Inflammatory macrophage treated with lipopolysaccharide for 4 hours (primary cell): ENCODE measurements around the gene NME7.
"Not testable (repeated sequence)": the region's sequence is repeated elsewhere in the genome, so short reads cannot be mapped to it uniquely, and the experiment has no call there.

ENCODE experiments used
- DNase-seq: peaks from one replicate; pipeline ENCODE4 v3.0.0-alpha.2; 2020

NME7 gene

DNA sequence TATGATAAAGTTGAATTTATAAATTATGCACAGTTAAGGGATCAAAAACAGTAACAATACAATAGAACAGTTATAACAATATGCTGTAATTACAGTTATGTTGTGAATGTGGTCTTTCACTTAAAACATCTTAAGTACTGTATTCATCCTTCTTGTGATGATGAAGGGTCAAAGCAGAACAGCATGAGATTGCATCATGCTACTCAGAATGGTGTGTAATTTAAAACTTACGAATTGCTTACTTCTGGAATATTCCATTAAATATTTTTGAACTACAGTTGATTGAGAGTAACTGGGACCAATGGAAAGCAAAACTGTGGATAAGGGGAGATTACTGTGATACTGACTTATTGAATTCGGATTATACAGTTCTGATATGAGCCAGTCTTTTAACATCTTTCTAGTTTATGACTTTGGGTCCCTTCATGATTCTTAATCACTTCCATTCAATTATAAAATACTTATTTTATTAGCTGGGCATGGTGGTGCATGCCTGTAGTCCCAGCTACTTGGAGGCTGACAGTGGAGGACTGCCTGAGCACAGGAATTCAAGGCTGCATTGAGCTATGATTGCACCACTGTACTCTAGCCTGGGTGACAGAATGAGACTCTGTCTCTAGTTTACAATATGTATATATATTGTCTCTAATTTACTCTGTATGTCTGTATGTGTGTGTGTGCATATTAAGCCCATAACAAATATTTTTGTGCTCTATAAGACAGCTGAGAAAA is 217.9 kb downstream of the NME7 start:
- DNase-seq: no peak

- no peak for DNase-seq
Observed at GRCh38 chr1:169148472-169149252, 218.9 kb downstream of the NME7 start.

GRCh38 chr1:169146576-169147214 is 220.9 kb downstream of the NME7 start:
- no peak for DNase-seq

DNA sequence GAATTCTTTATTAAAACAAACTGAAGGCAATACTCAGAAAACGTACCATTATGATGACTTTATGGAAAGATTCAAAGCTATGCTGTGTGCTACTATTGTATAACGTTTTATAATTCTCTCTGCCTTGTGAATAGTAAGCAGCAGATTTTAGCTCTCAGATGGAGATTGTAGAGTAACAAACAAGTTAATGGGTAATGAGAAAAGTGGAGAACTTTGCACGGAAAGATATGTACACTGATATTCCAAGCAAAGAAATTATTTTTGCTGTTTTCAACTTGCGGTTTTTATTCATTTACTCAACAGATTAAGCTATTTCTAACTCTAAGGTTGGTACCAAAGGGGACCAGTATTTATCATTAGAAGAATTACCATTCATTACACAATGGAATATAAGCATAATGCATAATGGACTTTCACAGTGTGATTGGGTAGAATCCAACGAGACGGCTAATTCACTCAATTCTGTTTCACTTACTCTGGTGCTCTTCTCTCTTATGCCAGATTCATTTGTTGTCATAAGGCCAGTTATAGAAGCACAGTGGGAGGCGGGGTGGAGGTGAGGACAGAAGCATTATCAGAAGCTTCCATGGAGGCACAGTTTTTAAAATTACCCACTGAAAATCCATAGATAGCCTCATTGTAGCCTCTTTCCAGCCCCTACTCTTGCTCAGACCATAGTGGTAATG is 222.5 kb downstream of the NME7 start:
- no peak for DNase-seq

DNA sequence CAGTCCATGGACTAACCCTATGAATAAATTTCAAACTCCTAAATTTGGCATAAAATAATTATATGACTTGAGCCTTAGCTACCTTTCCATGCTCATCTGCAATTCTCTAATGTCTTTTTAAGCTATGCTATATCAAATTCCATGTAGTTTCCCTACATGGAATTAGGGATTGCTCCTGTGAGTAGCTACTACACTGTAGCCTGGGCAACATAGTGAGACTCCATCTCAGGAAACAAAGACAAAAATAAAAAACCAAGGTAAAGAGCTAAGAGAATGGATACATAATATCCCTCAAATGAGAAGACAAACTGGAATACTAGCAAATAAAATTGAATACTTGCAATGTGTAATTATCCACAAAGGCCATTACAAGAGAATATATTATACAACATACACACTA is 223.6 kb downstream of the NME7 start:
- DNase-seq: no peak

GRCh38 chr1:169143346-169143745 is 224.3 kb downstream of the NME7 start:
- no peak for DNase-seq

GRCh38 chr1:169142129-169142528 is 225.5 kb downstream of the NME7 start:
- no peak for DNase-seq

GRCh38 chr1:169141356-169141755 is 226.2 kb downstream of the NME7 start:
- no peak for DNase-seq

DNA sequence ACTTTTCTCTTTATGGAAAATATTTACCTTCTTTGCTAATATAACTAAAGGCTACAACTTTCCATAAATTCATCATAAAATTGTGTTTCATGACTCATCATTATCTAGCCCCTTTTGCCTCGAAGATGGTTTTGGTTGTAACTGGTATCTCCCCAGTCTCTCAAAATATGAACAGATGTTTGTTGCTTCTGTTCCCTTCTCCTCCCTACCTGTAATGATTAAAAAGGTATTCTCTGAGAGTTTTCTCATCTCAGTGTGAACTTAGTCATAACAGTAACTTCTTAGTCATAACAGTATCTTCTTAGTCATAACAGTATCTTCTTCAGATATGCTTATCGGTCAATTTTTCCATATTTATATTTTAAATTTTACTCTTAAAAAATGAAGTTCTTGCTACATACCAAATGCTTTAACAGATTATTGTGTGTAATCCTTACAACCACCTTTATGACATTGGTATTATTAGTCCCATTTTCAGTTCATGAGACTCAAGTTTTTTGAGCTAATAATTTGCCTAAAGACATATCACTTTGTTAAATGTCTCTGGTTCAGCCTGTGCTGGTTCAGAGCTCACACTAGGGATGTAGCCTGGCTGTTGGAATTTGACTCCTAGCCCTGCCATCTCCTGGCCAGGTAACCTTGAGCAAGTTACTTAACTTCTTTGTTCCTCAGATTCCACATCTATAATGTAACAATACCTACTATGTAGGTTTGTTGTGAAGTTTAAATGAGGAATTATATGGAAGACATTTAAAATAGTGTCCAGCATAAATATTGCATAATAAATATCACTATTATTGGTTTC is 228.5 kb downstream of the NME7 start:
- no peak for DNase-seq

GRCh38 chr1:169137357-169137756 is 230.2 kb downstream of the NME7 start:
- DNase-seq: no peak

DNA sequence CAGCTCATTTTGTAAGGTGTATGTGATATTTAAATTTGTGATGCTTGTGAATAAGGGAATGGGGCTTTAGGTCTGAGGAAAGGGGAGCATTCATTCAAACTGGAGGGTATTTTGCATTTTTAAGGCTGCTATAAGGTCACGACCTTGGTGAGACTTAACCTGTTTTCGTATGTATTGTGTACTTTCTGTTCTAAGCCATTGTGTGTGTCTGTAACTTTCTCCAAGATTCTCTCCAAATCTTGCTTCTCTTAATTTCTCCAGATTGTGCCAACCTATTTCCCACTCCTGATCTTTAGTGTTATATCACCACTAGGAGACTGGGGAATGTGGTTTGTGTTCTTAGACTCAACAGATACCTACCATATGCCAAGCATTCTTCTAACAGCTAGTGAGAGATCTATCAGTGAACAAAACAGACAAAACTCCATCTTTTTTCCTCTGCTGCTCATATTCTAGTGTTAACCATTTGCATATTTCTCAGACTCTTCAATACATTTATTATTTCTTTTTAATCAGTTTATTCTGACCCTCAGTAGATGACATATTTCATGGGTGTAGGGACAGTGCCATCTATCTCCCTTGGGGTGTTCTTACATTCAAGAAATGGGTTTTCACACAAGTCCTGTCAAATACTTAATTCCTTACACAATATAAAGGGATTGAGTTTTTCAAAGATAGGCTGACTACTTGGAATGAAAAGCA is 233.6 kb downstream of the NME7 start:
- no peak for DNase-seq

DNA sequence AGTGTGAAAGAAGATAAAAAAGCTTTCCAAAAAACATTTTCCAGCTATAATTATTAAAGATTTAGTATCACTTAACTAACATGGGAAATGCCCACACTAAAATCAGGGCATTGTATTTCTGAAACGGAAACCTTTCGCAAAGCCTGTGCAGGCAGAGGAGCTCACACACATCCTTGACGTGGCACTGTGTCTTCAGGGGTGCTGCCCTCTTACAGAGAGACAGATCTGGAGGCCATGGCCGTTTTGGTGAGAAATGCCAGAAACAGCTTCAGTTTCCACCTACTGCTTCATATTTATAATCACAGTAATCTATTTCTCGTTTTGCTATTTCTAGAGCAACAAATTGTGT is 234.4 kb downstream of the NME7 start:
- DNase-seq: no peak

DNA sequence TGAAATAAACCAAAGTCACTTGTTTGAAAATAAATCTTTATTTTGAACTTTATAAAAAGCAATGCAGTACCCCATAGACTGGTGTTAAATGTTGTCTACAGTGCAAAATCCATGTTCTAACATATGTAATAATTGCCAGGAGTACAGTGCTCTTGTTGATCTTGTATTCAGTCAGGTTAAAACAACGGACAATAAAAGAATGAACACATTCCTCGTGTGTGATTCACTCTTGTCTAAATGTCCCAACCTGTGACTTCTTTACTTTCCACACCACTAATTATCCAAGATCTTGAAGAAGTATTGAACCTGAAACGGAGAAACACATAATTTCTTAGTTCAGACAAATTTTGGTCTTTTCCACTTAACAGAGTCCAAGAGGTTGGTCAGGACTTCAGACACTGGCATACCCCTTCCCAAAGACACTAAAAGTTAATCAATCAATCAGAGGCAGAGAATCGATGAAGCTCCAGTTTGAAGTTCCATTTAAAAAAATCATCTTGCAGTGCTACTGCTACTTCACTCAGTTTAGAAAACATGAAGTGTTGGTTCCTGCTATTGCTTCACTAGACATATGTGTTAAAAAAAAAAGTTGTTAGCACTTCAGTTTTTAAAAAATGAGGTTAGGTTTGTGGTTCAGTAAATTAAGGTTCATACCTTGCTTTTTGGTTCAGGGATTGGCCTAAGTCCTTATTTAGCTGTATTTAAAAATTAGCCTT is 234.9 kb downstream of the NME7 start:
- DNase-seq: no peak

- no peak for DNase-seq
Observed at GRCh38 chr1:169130683-169131082, 236.9 kb downstream of the NME7 start.

DNA sequence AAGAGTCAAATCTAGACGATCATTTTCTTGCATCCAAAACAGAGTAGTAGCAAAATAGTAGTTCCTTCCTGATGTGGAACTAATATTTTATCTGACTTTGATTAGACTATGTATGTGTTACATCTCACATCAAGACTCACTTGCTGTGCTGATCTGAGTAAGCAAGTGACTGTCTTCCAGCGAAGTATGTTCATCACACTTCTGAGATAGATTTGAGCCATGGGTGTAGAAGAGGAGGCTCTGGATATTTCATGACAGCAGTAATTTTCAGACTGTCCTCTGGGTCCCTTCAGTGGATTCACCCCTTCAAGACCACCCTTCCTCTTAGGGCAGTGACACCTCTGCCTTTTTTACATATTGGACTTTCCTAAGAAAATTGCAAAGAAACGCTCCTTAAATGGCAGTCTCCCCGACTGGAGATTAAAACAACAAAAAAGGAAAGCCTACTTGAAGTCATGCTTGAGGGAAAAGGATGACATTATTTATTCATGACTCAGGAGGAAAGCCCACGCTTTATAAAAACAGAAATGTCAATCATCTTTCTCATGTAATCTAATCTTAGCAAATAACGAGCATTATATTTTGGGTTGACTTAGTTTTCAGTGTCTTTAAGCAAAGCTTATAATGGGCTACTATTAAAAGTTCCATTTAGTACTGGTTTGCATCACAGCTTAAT is 238.3 kb downstream of the NME7 start:
- DNase-seq: no peak

- DNase-seq: no peak
Observed at GRCh38 chr1:169128562-169128961, 239.0 kb downstream of the NME7 start.

DNA sequence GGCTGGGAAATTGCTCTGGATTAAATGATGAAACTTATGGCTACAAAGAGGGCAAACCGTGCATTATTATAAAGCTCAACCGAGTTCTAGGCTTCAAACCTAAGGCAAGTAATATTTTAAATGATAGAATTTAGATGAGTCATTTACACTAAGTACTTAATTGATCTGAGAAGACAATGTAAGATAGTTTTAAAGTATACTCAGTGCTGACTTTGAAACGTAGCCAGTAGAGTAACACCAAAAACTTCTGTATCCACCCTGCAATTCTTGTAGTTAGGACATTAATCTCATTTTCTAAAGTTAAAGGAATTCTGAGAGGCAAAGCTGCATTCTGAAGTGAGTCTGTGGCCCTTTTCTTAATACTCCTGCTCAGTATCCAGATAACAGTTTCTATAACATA is 240.3 kb downstream of the NME7 start:
- DNase-seq: no peak

DNA sequence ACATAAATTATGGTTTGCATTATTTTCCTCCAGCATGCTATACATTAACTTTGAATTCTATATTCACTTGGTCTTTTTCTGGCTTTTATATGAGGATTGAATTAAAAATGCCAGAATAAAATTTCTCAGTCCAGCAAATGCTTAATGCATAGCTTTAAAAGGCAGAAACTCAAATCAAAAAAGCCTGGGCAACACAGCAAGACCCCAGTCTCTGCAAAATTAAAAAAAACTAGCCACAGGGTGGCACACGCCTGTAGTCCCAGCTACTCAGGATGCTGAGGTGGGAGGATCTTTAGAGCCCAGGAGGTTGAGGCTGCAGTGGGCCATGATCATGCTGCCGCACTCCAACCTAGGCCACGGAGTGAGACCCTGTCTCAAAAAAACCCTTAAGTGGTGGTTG is 241.3 kb downstream of the NME7 start:
- DNase-seq: no peak

DNA sequence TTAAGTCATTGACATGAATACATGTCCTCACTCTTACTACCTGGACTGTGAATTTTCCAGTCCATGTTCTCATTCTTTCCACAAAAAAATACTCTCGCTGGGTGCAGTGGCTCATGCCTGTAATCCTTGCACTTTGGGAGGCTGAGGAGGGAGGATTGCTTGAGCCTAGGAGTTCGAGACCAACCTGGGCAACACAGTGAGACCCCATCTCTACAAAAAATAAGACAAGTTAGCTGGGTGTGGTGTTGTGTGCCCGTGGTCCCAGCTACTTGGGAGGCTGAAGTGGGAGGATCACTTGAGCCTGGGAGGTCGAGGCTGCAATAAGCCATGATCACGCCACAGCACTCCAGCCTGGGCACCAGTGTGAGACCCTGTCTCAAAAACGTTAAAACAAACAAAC is 242.0 kb downstream of the NME7 start:
- not testable (repeated sequence) for DNase-seq

GRCh38 chr1:169124459-169124858 is 243.1 kb downstream of the NME7 start:
- no peak for DNase-seq

GRCh38 chr1:169122976-169123375 is 244.6 kb downstream of the NME7 start:
- no peak for DNase-seq
